DOHH2 (cell line): ENCODE results near the gene C1QB.

Source experiments
- H3F3A ChIP-seq: fragments of 200-600 bp; sonication (generic), shearing (Covaris generic); 2 replicates; pipeline ENCODE4 v1.6.0; 2016; ENCODE audit warnings: antibody characterized with exemption, mild to moderate bottlenecking; ENCODE audit not compliant: control insufficient read depth, insufficient read depth
- H3K27ac ChIP-seq: fragments of 200-600 bp; sonication (generic); 2 replicates; pipeline ENCODE4 v1.5.1; 2014; ENCODE audit warnings: low read depth, mild to moderate bottlenecking, low read length, moderate library complexity
- H3K27me3 ChIP-seq: fragments of 200-600 bp; sonication (generic); 2 replicates; pipeline ENCODE4 v1.6.1; 2014; ENCODE audit warnings: mild to moderate bottlenecking, low read length, mixed read lengths; ENCODE audit not compliant: control insufficient read depth
- H3K36me3 ChIP-seq: fragments of 200-600 bp; sonication (generic); 2 replicates; pipeline ENCODE4 v1.6.1; 2014; ENCODE audit warnings: mild to moderate bottlenecking, low read length, moderate library complexity, mixed read lengths; ENCODE audit not compliant: control insufficient read depth
- H3K4me1 ChIP-seq: fragments of 200-600 bp; sonication (generic); 2 replicates; pipeline ENCODE4 v1.6.1; 2014; ENCODE audit warnings: mild to moderate bottlenecking, low read length, mixed read lengths; ENCODE audit not compliant: control insufficient read depth
- H3K4me2 ChIP-seq: fragments of 200-600 bp; sonication (generic); 2 replicates; pipeline ENCODE4 v1.6.0; 2014; ENCODE audit warnings: mild to moderate bottlenecking, low read length, moderate library complexity
- H3K4me3 ChIP-seq: fragments of 200-600 bp; sonication (generic); 2 replicates; pipeline ENCODE4 v1.5.1; 2014; ENCODE audit warnings: mild to moderate bottlenecking, low read length, mixed read lengths
- H3K79me2 ChIP-seq: fragments of 200-600 bp; sonication (generic); 2 replicates; pipeline ENCODE4 v1.6.1; 2014; ENCODE audit warnings: mild to moderate bottlenecking, low read length, mixed read lengths; ENCODE audit not compliant: control insufficient read depth
- H3K9me2 ChIP-seq: fragments of 200-600 bp; sonication (generic); replicated peaks from 2 replicates; pipeline ENCODE4 v1.6.1; 2014; ENCODE audit warnings: mild to moderate bottlenecking, low read length, mixed read lengths; ENCODE audit not compliant: control insufficient read depth
- H3K9me3 ChIP-seq: fragments of 200-600 bp; sonication (generic); 2 replicates; pipeline ENCODE4 v1.6.1; 2014; ENCODE audit warnings: antibody characterized with exemption, low read length, mixed read lengths; ENCODE audit not compliant: control insufficient read depth, insufficient read depth
- H4K20me1 ChIP-seq: fragments of 200-600 bp; sonication (generic); 2 replicates; pipeline ENCODE4 v1.6.0; 2014; ENCODE audit warnings: low read depth, mild to moderate bottlenecking, antibody characterized with exemption, low read length, moderate library complexity; ENCODE audit not compliant: control insufficient read depth, insufficient read depth
- EZH2phosphoT487 ChIP-seq: fragments of 200-600 bp; sonication (generic); IDR thresholded peaks from 2 replicates; pipeline ENCODE4 v1.6.1; 2017; ENCODE audit warnings: borderline replicate concordance, mild to moderate bottlenecking, antibody characterized with exemption, low read length, moderate library complexity, mixed read lengths
- TF ChIP-seq, protein P1 (sequence below): fragments of 200-600 bp; sonication (generic); IDR thresholded peaks from one replicate; pipeline ENCODE4 v1.5.1; 2014; ENCODE audit warnings: antibody characterized with exemption, mild to moderate bottlenecking, low read depth, low read length; ENCODE audit not compliant: poor library complexity, severe bottlenecking

Gene C1QB

DNA sequence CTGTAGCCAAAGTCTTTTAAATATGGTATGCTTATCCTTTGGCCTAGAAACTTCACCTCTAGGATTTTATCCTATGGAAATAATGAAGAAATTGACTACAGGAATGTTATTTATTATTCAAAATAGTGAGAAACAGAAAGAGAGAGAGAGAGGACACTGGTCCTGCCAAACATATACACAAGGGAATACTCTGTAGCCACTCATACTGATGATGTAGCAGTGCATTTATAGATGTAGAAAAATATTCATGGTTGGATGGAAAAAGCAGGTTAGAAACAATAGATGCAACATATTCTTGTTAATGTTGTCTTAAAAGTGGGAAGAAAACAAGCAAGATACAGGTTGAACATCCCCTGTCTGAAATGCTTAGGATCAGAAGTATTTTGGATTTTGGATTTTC, 35.4 kb downstream of the C1QB start:
- Histone ChIP-seq H3K9me2 (no peaks in the 10 kb centered on the region), H3K4me3 (no peak overlapping the region), H3K79me2 (no peaks in the 10 kb centered on the region), H3F3A (no peaks in the 10 kb centered on the region), H3K4me2 (no peak overlapping the region), H3K9me3 (no peaks in the 10 kb centered on the region), H4K20me1 (no peaks in the 10 kb centered on the region; the same call in 1 of the 2 replicates), H3K4me1 (no peaks in the 10 kb centered on the region), H3K27me3 (peaks cover 3% of the 10 kb centered on the region; the same call in 1 of the 2 replicates), H3K36me3 (no peaks in the 10 kb centered on the region), H3K27ac (no peak overlapping the region)
- TF ChIP-seq EZH2phosphoT487, result no peak
- TF ChIP-seq, protein P1, sequence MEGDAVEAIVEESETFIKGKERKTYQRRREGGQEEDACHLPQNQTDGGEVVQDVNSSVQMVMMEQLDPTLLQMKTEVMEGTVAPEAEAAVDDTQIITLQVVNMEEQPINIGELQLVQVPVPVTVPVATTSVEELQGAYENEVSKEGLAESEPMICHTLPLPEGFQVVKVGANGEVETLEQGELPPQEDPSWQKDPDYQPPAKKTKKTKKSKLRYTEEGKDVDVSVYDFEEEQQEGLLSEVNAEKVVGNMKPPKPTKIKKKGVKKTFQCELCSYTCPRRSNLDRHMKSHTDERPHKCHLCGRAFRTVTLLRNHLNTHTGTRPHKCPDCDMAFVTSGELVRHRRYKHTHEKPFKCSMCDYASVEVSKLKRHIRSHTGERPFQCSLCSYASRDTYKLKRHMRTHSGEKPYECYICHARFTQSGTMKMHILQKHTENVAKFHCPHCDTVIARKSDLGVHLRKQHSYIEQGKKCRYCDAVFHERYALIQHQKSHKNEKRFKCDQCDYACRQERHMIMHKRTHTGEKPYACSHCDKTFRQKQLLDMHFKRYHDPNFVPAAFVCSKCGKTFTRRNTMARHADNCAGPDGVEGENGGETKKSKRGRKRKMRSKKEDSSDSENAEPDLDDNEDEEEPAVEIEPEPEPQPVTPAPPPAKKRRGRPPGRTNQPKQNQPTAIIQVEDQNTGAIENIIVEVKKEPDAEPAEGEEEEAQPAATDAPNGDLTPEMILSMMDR, result no peak

DNA sequence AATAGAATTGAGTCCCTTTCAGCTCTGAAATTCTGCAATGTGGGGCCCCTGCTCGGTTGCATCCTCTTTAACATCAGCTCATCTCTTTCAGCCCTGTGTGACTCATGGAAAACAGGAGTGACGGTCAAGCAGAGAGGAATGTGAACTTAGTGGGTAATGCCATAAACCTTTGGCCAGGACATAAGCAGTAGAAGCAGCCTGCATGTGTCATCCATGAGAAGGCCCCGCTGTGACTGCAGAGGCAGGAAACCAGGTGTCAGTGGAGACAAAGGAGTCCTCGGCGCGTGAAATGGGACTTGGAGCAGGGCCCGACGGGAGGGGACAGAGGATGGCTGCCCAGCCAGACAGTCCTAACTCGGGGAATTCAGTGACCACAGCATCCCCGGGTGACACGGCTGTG, 36.5 kb downstream of the C1QB start:
- H3F3A ChIP-seq, result no peaks in the 10 kb centered on the region
- H3K79me2 ChIP-seq, result no peaks in the 10 kb centered on the region
- H3K27me3 ChIP-seq, result peaks cover 3% of the 10 kb centered on the region; the same call in 1 of the 2 replicates
- H3K4me1 ChIP-seq, result no peaks in the 10 kb centered on the region
- TF ChIP-seq EZH2phosphoT487, result no peak
- TF ChIP-seq, protein P1, result no peak
- H3K9me3 ChIP-seq, result no peaks in the 10 kb centered on the region
- no peak overlapping the region for H3K27ac ChIP-seq
- H3K4me3 ChIP-seq, result no peak overlapping the region
- no peaks in the 10 kb centered on the region for H3K36me3 ChIP-seq
- no peaks in the 10 kb centered on the region for H3K9me2 ChIP-seq
- H3K4me2 ChIP-seq, result no peak overlapping the region
- H4K20me1 ChIP-seq, result no peaks in the 10 kb centered on the region; the same call in 1 of the 2 replicates

DNA sequence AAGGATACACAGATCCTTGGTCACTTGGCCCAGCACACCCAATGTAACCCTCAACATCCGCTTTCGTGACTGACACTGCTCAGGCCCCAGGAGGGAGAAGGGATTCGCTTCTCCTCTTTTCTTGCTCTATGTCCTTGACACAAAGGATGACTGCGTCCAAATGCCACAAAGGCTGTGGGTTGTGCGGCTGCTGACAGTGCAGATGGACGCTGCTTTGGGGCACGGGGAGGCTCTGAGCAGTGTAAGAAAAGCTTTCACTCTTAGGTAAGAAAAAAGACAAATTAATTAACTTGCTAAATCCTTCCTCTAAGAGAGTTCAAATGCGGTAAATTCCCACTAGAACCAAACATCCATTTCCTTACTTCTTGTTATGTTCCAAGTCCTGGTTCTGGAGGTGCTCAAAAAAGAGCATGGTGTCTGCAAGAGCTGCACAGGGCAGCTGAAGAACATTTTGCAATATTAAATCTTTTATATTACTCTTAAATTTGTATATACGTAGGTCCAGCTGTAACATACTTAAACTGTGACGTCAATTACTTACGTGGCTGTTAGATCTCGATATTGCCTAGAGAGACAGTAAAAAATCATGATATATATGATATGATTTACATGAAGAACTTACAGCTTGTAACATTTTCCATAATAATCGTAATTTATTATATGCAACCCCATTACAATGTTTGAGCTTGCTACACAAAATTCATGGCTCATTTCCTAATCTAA, 38.2 kb downstream of the C1QB start:
- H3K4me2 ChIP-seq, result no peak overlapping the region

More for the DNA sequence above, 38.2 kb downstream of the C1QB start:
- TF ChIP-seq EZH2phosphoT487, result no peak
- TF ChIP-seq, protein P1, result no peak
- Histone ChIP-seq H4K20me1 (no peaks in the 10 kb centered on the region; the same call in 1 of the 2 replicates), H3K4me1 (no peaks in the 10 kb centered on the region), H3K27me3 (peaks cover 3% of the 10 kb centered on the region; the same call in 1 of the 2 replicates), H3K79me2 (no peaks in the 10 kb centered on the region), H3K9me2 (no peaks in the 10 kb centered on the region), H3K4me3 (no peak overlapping the region), H3K36me3 (no peaks in the 10 kb centered on the region), H3K9me3 (no peaks in the 10 kb centered on the region), H3K27ac (no peak overlapping the region), H3F3A (no peaks in the 10 kb centered on the region)
